ENCODE results near the gene PDE3B. TPM values are rescaled to one million over a fixed set of nuclear protein-coding genes. Genes with fewer than 3 reads are reported as not detected.
A peak's percentile ranks its signal among the peaks of the same experiment; 100 is the strongest.

Gene PDE3B
- total RNA-seq, 8 experiments from 2014 or later = 3.3 to 52.9 (median 13.1) TPM

DNA sequence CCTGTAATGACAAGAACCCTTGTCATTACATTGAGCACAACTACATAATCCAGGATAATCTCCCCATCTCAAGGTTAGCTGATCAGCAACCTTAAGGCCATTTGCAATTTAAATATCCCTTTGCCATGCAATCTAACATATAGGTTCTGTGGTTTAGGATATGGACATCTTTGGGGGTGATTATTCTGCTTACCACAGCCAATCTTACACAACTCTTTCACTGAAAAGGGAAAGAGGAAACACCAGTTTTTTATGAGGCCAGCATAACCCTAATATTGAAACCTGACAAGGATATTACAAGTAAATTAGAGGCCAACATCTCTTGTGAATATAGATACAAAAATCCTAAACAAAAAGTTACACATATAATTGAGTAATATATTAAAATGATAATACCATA is 169.9 kb downstream of the PDE3B start:
- in situ Hi-C loops (cut with MboI; ENCODE audit: low pct_unique_long_range_greater_than_20kb in 2 of 9, low sequenced_read_pairs in 9 of 9, unreplicated experiment in 9 of 9) = no loop called here
- H3K4me3 ChIP-seq = no peak overlapping the region
- no peaks in the 10 kb centered on the region for H3K4me1 ChIP-seq (replicated peaks in 1 of 2)
- no peak for ATAC-seq (replicated peaks in 6 of 8)
- no peak overlapping the region for H3K27ac ChIP-seq

- no peak for ATAC-seq (replicated peaks in 6 of 8)
- 40 to 100% (median 94%) methylated on average over 1 to 2 of the region's 2 CpGs for WGBS, 10 experiments
- Histone ChIP-seq H3K4me3 (no peak overlapping the region), H3K27ac (no peak overlapping the region), H3K4me1 (replicated peaks in 1 of 2) (no peaks in the 10 kb centered on the region)
- in situ Hi-C loops (cut with MboI; ENCODE audit: low pct_unique_long_range_greater_than_20kb in 2 of 9, low sequenced_read_pairs in 9 of 9, unreplicated experiment in 9 of 9) = no loop called here
Observed at GRCh38 chr11:14818779-14819178, 175.2 kb downstream of the PDE3B start.

DNA sequence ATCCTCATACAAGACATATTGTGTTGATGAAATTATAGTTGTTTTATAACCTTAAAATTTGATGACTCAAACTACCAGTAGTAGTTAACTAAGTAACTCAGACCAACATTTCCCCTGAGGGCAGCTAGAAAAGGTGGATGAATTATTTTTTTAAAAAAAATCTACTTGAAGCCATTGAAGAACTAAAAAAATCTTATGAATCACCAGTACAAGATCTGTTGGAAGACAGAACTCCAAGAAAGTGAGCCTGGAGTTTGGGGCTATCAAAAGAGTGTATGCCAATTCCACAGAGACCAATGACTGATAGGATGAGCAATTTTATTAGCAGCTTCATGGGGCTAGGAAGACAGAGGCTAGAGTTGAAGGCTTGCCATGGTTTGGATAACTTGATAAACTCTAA is 176.0 kb downstream of the PDE3B start:
- in situ Hi-C loops (cut with MboI; ENCODE audit: low pct_unique_long_range_greater_than_20kb in 2 of 9, low sequenced_read_pairs in 9 of 9, unreplicated experiment in 9 of 9) = no loop called here
- Histone ChIP-seq H3K27ac (no peak overlapping the region), H3K4me3 (no peak overlapping the region), H3K4me1 (replicated peaks in 1 of 2) (no peaks in the 10 kb centered on the region)
- ATAC-seq (replicated peaks in 6 of 8) = no peak

- in situ Hi-C loops (cut with MboI; ENCODE audit: low pct_unique_long_range_greater_than_20kb in 2 of 9, low sequenced_read_pairs in 9 of 9, unreplicated experiment in 9 of 9) = no loop called here
- H3K4me1 ChIP-seq (replicated peaks in 1 of 2) = no peaks in the 10 kb centered on the region
- ATAC-seq (replicated peaks in 6 of 8) = no peak
- H3K4me3 ChIP-seq = no peak overlapping the region
- H3K27ac ChIP-seq = no peak overlapping the region
Observed at GRCh38 chr11:14821031-14821430, 177.4 kb downstream of the PDE3B start.

DNA sequence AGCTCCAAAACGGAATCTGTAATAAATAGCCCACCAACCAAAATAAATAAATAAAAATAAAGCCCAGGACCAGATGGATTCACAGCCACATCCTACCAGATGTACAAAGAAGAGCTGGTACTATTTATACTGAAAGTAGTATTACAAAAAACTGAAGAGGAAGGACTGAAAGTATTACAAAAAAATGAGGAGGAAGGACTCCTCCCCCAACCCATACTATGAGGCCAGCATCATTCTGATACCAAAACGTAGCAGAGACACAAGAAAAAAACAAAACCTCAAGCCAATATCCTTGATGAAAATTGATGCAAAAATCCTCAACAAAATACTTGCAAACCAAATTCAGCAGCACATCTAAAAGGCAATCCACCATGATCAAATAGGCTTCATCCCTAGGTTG is 183.0 kb downstream of the PDE3B start:
- 0 to 100% (median 82%) methylated on average over 1 to 2 of the region's 2 CpGs for WGBS, 10 experiments
- ATAC-seq (replicated peaks in 6 of 8) = no peak
- in situ Hi-C loops (cut with MboI; ENCODE audit: low pct_unique_long_range_greater_than_20kb in 2 of 9, low sequenced_read_pairs in 9 of 9, unreplicated experiment in 9 of 9) = no loop called here
- Histone ChIP-seq H3K4me3 (no peak overlapping the region), H3K27ac (no peak overlapping the region), H3K4me1 (replicated peaks in 1 of 2) (no peaks in the 10 kb centered on the region)

GRCh38 chr11:14835496-14836492 is 192.2 kb downstream of the PDE3B start:
- ATAC-seq (replicated peaks in 6 of 8) = no peak
- Histone ChIP-seq H3K27ac (no peak overlapping the region), H3K4me1 (replicated peaks in 1 of 2) (no peaks in the 10 kb centered on the region), H3K4me3 (no peak overlapping the region)
- in situ Hi-C loops (cut with MboI; ENCODE audit: low pct_unique_long_range_greater_than_20kb in 2 of 9, low sequenced_read_pairs in 9 of 9, unreplicated experiment in 9 of 9) = no loop called here

DNA sequence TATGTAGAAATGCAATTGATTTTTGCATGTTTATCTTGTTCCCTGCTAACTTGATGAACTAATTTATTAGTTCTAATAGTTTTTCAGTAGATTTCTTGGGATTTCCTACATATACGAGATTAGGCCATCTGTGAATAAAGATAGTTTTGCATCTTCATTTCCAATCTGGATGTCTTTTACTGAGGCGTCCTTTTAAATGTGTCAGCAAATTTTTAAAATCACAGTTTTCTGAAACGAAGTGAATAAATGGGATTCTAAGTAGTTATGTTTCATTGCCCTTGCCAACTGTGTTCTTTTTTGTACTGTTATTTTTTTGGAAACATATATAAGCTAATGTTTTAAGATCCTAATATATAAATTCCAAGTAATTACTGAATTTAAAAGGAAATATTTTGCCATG is 198.4 kb downstream of the PDE3B start:
- H3K27ac ChIP-seq = no peak overlapping the region
- no peaks in the 10 kb centered on the region for H3K4me1 ChIP-seq (replicated peaks in 1 of 2)
- WGBS, 10 experiments = 52 to 100% (median 93%) methylated on average over 1 to 3 of the region's 3 CpGs; no CpG with 5 or more reads in 1 of the 10 experiments
- H3K4me3 ChIP-seq = no peak overlapping the region
- no peak for ATAC-seq (replicated peaks in 6 of 8)
- in situ Hi-C loops (cut with MboI; ENCODE audit: low pct_unique_long_range_greater_than_20kb in 2 of 9, low sequenced_read_pairs in 9 of 9, unreplicated experiment in 9 of 9) = no loop called here

- 80 to 100% (median 91%) methylated on average over 1 to 4 of the region's 4 CpGs; no CpG with 5 or more reads in 1 of the 10 experiments for WGBS, 10 experiments
- peak in 5 of 8 experiments; percentile 66 to 100 (median 83) for ATAC-seq (replicated peaks in 6 of 8)
- peak overlapping the region; percentile 12 to 27 for H3K27ac ChIP-seq
- H3K4me3 ChIP-seq = no peak overlapping the region
- H3K4me1 ChIP-seq (replicated peaks in 1 of 2) = peaks cover 7% of the 10 kb centered on the region in 2 donors
- in situ Hi-C loops (cut with MboI; ENCODE audit: low pct_unique_long_range_greater_than_20kb in 2 of 9, low sequenced_read_pairs in 9 of 9, unreplicated experiment in 9 of 9) = no loop called here
Observed at GRCh38 chr11:14852571-14853177, 209.1 kb downstream of the PDE3B start.

- H3K4me1 ChIP-seq (replicated peaks in 1 of 2) = peaks cover 7% of the 10 kb centered on the region in 2 donors
- H3K27ac ChIP-seq = no peak overlapping the region
- no peak overlapping the region for H3K4me3 ChIP-seq
- in situ Hi-C loops (cut with MboI; ENCODE audit: low pct_unique_long_range_greater_than_20kb in 2 of 9, low sequenced_read_pairs in 9 of 9, unreplicated experiment in 9 of 9) = no loop called here
- no peak for ATAC-seq (replicated peaks in 6 of 8)
Observed at GRCh38 chr11:14854057-14854456, 210.5 kb downstream of the PDE3B start.

DNA sequence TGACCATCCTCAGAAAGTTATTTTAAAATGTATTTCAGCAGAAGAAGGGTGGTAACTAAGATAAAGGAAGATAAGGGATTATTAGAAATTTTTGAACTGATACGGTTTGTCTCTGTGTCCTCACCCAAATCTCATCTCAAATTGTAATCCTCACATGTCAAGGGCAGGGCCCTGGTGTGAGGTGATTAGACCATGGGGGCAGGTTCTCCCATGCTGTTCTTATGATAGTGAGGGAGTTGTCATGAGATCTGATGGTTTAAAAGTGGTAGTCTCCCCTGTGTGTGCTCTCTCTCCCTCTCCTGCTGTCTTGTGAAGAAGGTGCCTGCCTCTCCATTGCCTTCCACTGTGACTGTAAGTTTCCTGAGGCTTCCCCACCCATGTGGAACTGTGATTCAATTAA is 212.3 kb downstream of the PDE3B start:
- ATAC-seq (replicated peaks in 6 of 8) = no peak
- Histone ChIP-seq H3K4me1 (replicated peaks in 1 of 2) (peaks cover 7% of the 10 kb centered on the region in 2 donors), H3K27ac (no peak overlapping the region), H3K4me3 (no peak overlapping the region)
- in situ Hi-C loops (cut with MboI; ENCODE audit: low pct_unique_long_range_greater_than_20kb in 2 of 9, low sequenced_read_pairs in 9 of 9, unreplicated experiment in 9 of 9) = no loop called here
- WGBS, 10 experiments = 80 to 100% (median 86%) methylated on average over 1 of the region's 1 CpG; no CpG with 5 or more reads in 3 of the 10 experiments

DNA sequence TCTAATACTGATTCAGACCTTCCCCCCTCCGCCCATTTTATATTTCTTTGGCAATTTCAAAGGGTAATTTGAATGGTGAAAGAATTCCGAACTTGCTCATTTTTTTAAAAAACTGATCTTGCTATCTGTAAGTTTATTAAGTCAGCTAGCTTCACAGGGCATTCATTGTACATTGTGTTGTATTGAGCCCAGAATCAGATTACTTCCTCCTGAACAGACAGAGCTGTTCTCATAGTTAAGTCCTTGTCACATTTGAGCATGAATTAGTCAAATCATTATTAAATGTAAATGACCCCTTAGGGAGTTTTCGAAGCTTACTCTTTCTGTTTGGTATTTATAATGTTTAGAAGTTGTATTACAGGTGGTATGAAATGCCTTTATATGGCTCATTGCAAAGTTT is 214.0 kb downstream of the PDE3B start:
- no peak for ATAC-seq (replicated peaks in 6 of 8)
- 38 to 100% (median 87%) methylated on average over 1 to 3 of the region's 3 CpGs for WGBS, 10 experiments
- in situ Hi-C loops (cut with MboI; ENCODE audit: low pct_unique_long_range_greater_than_20kb in 2 of 9, low sequenced_read_pairs in 9 of 9, unreplicated experiment in 9 of 9) = no loop called here
- H3K4me3 ChIP-seq = no peak overlapping the region
- H3K27ac ChIP-seq = no peak overlapping the region
- H3K4me1 ChIP-seq (replicated peaks in 1 of 2) = peaks cover 3 to 4% of the 10 kb centered on the region in 2 donors

DNA sequence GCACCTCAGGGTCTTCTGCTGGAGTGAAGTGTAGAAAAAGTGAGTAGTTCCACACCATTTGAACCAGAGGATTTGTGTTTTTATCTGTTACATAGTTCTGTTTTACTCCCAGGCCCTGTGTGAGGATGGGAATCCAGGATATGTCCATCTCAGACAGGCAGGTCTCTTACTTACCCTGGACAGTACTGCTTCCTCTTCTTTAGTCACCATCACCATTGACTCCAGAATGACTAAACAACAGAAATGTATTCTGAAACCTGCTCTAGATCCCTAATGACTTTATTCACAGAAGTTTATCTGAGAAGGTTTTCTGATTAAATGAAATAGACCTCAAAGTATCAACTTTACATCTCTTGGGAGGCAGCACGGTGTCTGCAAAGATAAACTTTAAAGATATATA is 214.8 kb downstream of the PDE3B start:
- WGBS, 10 experiments = 75 to 100% (median 95%) methylated on average over 1 of the region's 1 CpG; no CpG with 5 or more reads in 4 of the 10 experiments
- in situ Hi-C loops (cut with MboI; ENCODE audit: low pct_unique_long_range_greater_than_20kb in 2 of 9, low sequenced_read_pairs in 9 of 9, unreplicated experiment in 9 of 9) = no loop called here
- Histone ChIP-seq H3K27ac (no peak overlapping the region), H3K4me3 (no peak overlapping the region), H3K4me1 (replicated peaks in 1 of 2) (peaks cover 3 to 4% of the 10 kb centered on the region in 2 donors)
- no peak for ATAC-seq (replicated peaks in 6 of 8)

DNA sequence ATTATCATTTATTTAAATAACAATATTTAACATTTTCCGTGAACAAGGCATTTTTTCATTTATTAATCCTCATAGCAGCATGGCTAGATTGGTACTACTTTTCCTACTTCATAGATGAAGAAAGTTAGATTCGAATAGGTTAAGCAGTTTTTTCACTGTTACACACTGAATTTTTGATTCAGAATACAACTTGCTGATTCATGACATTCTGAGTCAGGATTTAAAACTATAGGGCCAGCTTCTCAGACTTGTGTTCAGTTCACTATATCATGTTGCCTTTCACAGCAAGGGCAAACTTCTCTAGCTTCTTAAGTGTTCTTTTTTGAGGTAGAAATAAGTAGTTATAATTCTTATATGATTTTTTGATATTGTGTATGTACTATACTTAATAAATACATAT is 216.9 kb downstream of the PDE3B start:
- WGBS, 10 experiments = 49 to 94% (median 86%) methylated on average over 2 of the region's 2 CpGs; no CpG with 5 or more reads in 1 of the 10 experiments
- no peak overlapping the region for H3K4me3 ChIP-seq
- ATAC-seq (replicated peaks in 6 of 8) = peak in 1 of 8 experiments; percentile 19
- no peak overlapping the region for H3K27ac ChIP-seq
- peaks cover 3 to 4% of the 10 kb centered on the region in 2 donors for H3K4me1 ChIP-seq (replicated peaks in 1 of 2)
- in situ Hi-C loops (cut with MboI; ENCODE audit: low pct_unique_long_range_greater_than_20kb in 2 of 9, low sequenced_read_pairs in 9 of 9, unreplicated experiment in 9 of 9) = no loop called here

- Histone ChIP-seq H3K27ac (no peak overlapping the region), H3K4me3 (no peak overlapping the region), H3K4me1 (replicated peaks in 1 of 2) (peaks cover 3 to 4% of the 10 kb centered on the region in 2 donors)
- ATAC-seq (replicated peaks in 6 of 8) = no peak
- in situ Hi-C loops (cut with MboI; ENCODE audit: low pct_unique_long_range_greater_than_20kb in 2 of 9, low sequenced_read_pairs in 9 of 9, unreplicated experiment in 9 of 9) = no loop called here
- WGBS, 10 experiments = 50 to 100% (median 80%) methylated on average over 1 of the region's 1 CpG; no CpG with 5 or more reads in 3 of the 10 experiments
Observed at GRCh38 chr11:14861680-14862079, 218.1 kb downstream of the PDE3B start.

Data from motor neuron (in vitro differentiated cells).